MM.1S (cell line): ENCODE data around the gene HSPA1A.

Experiments used
- CTCF ChIP-seq: fragments of 300-600 bp; sonication (generic); IDR thresholded peaks from 2 replicates; pipeline ENCODE4 v1.5.1; 2016; ENCODE audit warnings: antibody characterized with exemption, low read length, mixed read lengths
- EZH2 ChIP-seq: fragments of 300-600 bp; sonication (generic); optimal IDR thresholded peaks from 2 replicates; pipeline ENCODE3; 2017; ENCODE audit warnings: low read depth, mild to moderate bottlenecking, antibody characterized with exemption, low read length, mixed read lengths

GRCh38 chr6:31799781-31800180, 15.6 kb upstream of the HSPA1A start:
- TF ChIP-seq CTCF (no peak), EZH2 (no peak)
